ENCODE results near the gene ACADM. TPM values are rescaled to one million over a fixed set of nuclear protein-coding genes. Genes with fewer than 3 reads are reported as not detected.
"Not testable (repeated sequence)": the region's sequence is repeated elsewhere in the genome, so short reads cannot be mapped to it uniquely, and the experiment has no call there.

ACADM gene
- total RNA-seq = 10 to 100 TPM; 12.1 to 12.3 TPM
- 25.5 to 44.2 reads per million in 2 donors for total RNA-seq

DNA sequence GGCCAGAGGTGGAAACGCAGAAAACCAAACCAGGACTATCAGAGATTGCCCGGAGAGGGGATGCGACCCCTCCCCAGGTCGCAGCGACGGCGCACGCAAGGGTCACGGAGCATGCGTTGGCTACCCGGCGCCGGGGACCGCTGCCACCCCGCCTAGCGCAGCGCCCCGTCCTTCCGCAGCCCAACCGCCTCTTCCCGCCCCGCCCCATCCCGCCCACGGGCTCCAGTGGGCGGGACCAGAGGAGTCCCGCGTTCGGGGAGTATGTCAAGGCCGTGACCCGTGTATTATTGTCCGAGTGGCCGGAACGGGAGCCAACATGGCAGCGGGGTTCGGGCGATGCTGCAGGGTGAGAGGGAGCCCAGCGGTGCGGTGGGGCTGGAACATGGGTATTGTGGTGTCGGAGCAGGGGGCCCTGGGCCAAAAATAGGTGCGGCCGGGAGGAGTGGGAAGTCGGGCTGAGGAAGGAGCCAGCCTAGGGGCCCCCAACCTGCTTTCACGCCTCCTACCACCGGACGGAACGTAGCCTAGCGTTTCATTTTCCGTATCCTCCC is at the start of gene ACADM:
ACADM (plus strand) TSS at position 238 of the 551 bp plus-strand sequence; CDS start at position 317, 79 bp downstream.
- Mint-ChIP-seq H3K4me1 (peaks cover 20% of the 10 kb centered on the region), H3K27ac (peak within 1 kb of the TSS; percentile 85), H3K4me3 (peak within 1 kb of the TSS; percentile 99), H3K27me3 (no peaks in the 10 kb centered on the region), H3K36me3 (ENCODE audit: low read depth) (no peaks in the 10 kb centered on the region)
- H3K9me3 ChIP-seq (ENCODE audit: control insufficient read depth, low read length, poor library complexity, severe bottlenecking) = no peaks in the 10 kb centered on the region
- ATAC-seq (peak; percentile 96), DNase-seq (peak; percentile 66 to 75 (median 72))

DNA sequence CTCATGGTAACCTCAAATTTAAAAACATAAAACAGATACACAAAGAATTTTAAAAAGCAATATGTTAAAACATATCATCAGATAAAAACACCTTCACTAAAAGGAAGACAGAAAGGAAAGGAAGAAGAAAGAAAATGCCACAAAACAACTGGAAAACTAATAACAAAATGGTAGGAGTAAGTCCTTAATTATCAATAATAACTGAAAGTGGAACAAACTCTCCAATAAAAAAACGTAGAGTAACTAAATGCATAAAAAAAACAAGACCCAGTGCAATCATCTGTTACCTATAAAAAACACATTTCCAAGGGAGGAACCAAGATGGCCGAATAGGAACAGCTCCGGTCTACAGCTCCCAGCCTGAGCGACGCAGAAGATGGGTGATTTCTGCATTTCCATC is 47.1 kb upstream of the ACADM start:
- H3K27ac Mint-ChIP-seq = no peak overlapping the region
- H3K4me1 Mint-ChIP-seq = no peaks in the 10 kb centered on the region
- peaks cover 4% of the 10 kb centered on the region for H3K36me3 Mint-ChIP-seq (ENCODE audit: low read depth)
- peaks cover 8% of the 10 kb centered on the region for H3K27me3 Mint-ChIP-seq
- ATAC-seq (no peak), DNase-seq (no peak)
- no peak overlapping the region for H3K4me3 Mint-ChIP-seq
- H3K9me3 ChIP-seq (ENCODE audit: control insufficient read depth, low read length, poor library complexity, severe bottlenecking) = no peaks in the 10 kb centered on the region

DNA sequence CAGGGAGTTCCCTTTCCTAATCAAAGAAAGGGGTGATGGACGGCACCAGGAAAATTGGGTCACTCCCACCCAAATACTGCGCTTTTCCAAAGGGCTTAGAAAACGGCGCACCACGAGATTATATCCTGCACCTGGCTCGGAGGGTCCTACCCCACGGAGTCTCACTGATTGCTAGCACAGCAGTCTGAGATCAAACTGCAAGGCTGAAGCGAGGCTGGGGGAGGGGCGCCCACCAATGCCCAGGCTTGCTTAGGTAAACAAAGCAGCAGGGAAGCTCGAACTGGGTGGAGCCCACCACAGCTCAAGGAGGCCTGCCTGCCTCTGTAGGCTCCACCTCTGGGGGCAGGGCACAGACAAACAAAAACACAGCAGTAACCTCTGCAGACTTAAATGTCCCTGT is 46.5 kb upstream of the ACADM start:
- not testable (repeated sequence) for H3K4me1 Mint-ChIP-seq; H3K27ac Mint-ChIP-seq; DNase-seq; H3K27me3 Mint-ChIP-seq; H3K4me3 Mint-ChIP-seq; H3K9me3 ChIP-seq (ENCODE audit: control insufficient read depth, low read length, poor library complexity, severe bottlenecking); ATAC-seq; H3K36me3 Mint-ChIP-seq (ENCODE audit: low read depth)

DNA sequence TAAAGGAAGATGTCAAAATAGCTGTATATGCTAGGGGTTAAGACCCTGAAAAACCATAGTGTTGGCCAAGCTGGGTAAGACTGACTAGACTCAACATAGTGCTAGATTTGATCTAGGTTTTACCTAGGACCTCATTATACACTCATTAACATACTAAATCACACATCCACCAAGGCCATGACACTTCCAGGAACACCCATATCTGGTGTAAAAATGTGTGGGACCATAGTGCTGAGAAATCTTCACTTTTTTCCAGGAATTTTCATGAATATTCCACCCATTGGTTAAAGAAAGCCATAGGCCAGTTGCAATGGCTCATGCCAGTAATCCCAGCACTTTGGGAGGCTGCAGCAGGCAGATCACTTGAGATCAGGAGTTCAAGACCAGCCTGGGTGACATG is 34.0 kb upstream of the ACADM start:
- H3K9me3 ChIP-seq (ENCODE audit: control insufficient read depth, low read length, poor library complexity, severe bottlenecking) = no peaks in the 10 kb centered on the region
- Mint-ChIP-seq H3K27me3 (no peaks in the 10 kb centered on the region), H3K4me3 (no peak overlapping the region), H3K4me1 (no peaks in the 10 kb centered on the region), H3K36me3 (ENCODE audit: low read depth) (no peaks in the 10 kb centered on the region), H3K27ac (no peak overlapping the region)
- DNase-seq = no peak
- ATAC-seq = no peak

DNA sequence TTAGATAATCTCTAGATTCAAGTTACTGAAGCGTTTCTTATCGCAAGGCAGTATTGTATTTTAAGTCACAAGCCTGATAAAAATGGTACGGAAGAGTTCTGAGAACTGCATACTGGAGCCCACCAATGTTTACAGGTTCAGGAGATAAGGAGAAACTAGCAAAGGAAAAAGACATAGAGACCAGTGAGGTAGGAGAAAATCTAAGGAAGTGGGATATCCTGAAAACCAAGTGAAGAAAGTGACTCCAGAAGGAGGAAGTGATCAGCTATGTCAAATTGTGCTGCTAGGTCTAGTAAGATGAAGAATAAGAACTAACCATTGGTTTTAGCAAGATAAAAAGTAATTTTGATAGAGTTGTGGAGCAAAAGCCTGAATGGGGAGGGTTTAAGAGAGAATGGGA is 31.0 kb upstream of the ACADM start:
- Mint-ChIP-seq H3K36me3 (ENCODE audit: low read depth) (no peaks in the 10 kb centered on the region), H3K4me3 (no peak overlapping the region), H3K27ac (no peak overlapping the region), H3K27me3 (peaks cover 4% of the 10 kb centered on the region), H3K4me1 (no peaks in the 10 kb centered on the region)
- no peaks in the 10 kb centered on the region for H3K9me3 ChIP-seq (ENCODE audit: control insufficient read depth, low read length, poor library complexity, severe bottlenecking)
- ATAC-seq (no peak), DNase-seq (no peak)

DNA sequence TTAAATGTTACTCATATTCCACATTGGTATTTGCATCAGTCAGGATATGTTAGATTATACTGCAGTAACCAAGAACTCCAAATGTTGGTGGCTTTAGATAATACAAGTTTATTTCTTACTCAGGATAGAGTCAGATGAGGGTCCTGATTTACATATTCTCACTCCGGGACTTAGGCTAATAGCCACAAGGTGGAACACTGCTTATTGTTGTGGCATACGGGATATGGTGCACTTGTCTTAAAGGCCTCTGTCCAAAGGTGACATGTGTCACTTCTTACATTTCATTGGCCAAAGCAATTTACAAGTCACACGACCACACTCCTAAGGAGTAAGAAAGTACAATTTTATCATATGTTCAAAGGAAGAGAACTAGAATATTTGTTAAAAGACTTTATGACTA is 28.5 kb upstream of the ACADM start:
- H3K27me3 Mint-ChIP-seq = peaks cover 4% of the 10 kb centered on the region
- no peak overlapping the region for H3K27ac Mint-ChIP-seq
- peaks cover 4% of the 10 kb centered on the region for H3K36me3 Mint-ChIP-seq (ENCODE audit: low read depth)
- no peak for DNase-seq
- no peak overlapping the region for H3K4me3 Mint-ChIP-seq
- no peaks in the 10 kb centered on the region for H3K9me3 ChIP-seq (ENCODE audit: control insufficient read depth, low read length, poor library complexity, severe bottlenecking)
- ATAC-seq = no peak
- no peaks in the 10 kb centered on the region for H3K4me1 Mint-ChIP-seq

DNA sequence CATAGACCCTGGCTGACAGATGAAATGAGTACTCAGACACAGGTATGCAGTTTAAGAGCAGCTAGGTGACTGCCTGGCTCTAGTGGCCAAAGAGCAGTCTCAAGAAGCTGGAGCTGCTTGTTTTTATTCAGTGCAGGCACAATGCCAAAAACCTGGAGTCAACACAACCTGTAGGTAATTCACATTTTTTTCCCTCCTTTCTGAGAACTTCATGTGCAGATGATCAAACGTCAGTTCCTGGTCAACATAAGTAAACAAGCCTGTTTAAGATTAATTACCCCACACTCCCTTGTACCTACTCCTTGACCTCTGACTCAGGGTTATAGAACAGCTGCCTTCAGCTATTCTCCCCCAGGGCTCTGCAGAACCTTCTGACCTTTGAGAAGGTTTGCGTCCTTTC is 17.3 kb upstream of the ACADM start:
- H3K4me1 Mint-ChIP-seq = no peaks in the 10 kb centered on the region
- DNase-seq = no peak

DNA sequence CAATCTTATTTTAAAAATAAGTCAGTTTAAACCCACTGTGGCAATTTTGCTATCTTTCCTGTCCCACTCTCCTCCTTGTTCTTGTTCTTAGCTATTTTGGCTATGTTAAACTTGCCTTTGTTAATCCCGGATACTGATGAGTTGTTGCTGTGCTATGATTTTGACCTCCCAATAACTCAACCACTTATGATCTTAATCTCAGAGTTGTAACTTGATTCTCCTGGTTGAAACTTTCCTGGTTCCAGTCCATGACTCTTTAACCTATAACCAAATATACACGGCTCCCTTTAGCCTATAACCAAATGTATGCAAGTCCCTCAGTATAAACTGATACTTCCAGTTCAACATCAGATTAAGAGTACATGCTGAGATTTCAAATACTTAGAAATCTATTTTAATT is 15.6 kb upstream of the ACADM start:
- no peaks in the 10 kb centered on the region for H3K9me3 ChIP-seq (ENCODE audit: control insufficient read depth, low read length, poor library complexity, severe bottlenecking)
- Mint-ChIP-seq H3K4me1 (no peaks in the 10 kb centered on the region), H3K27ac (no peak overlapping the region), H3K4me3 (no peak overlapping the region), H3K36me3 (ENCODE audit: low read depth) (peaks cover 6% of the 10 kb centered on the region), H3K27me3 (peaks cover 38% of the 10 kb centered on the region)
- no peak for DNase-seq
- ATAC-seq = no peak

More for the DNA sequence above, 17.3 kb upstream of the ACADM start:
- Mint-ChIP-seq H3K27ac (no peak overlapping the region), H3K36me3 (ENCODE audit: low read depth) (peaks cover 6% of the 10 kb centered on the region), H3K4me3 (no peak overlapping the region), H3K27me3 (peaks cover 34% of the 10 kb centered on the region)
- no peak for ATAC-seq
- no peaks in the 10 kb centered on the region for H3K9me3 ChIP-seq (ENCODE audit: control insufficient read depth, low read length, poor library complexity, severe bottlenecking)

DNA sequence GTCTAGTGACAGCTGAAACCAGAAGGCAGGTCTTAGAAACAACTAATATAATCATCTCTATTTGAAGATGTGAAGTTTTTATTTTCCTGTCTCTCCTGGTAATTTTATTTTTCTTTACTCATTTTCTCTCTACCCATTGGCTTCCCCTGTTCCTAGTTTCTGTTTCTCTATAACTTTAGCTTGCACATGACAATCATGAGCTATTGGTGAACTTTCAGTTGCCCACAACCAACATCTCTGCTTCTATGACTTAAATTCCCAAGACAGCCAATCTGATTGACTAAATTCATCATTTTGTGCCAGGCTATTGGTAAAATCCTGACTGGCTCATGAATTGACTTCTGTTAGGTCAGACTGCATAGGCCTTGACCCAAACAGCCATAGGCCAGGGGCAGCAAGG is 13.7 kb upstream of the ACADM start:
- no peak overlapping the region for H3K27ac Mint-ChIP-seq
- H3K9me3 ChIP-seq (ENCODE audit: control insufficient read depth, low read length, poor library complexity, severe bottlenecking) = no peaks in the 10 kb centered on the region
- peaks cover 6% of the 10 kb centered on the region for H3K36me3 Mint-ChIP-seq (ENCODE audit: low read depth)
- no peak for DNase-seq
- peaks cover 55% of the 10 kb centered on the region for H3K27me3 Mint-ChIP-seq
- ATAC-seq = no peak
- no peak overlapping the region for H3K4me3 Mint-ChIP-seq
- no peaks in the 10 kb centered on the region for H3K4me1 Mint-ChIP-seq

DNA sequence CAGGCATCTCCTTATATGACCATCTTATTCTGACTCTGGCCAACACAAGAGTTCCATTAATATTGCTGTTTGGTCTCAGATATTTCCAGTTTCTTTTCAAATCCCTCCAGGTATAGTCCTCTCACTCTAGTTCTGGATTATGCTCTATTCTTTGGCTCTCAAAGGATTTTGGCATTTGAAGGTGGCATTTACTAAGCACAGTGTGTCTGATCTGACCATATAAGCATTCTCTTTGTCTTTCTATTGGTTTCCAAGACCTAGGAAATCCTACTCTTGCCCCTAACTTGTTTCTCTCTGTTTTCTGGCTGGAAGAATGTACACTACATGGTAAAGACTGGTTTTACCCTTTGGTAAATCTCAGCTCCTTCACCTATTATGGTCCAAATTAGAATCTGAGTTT is 12.7 kb upstream of the ACADM start:
- no peaks in the 10 kb centered on the region for H3K9me3 ChIP-seq (ENCODE audit: control insufficient read depth, low read length, poor library complexity, severe bottlenecking)
- Mint-ChIP-seq H3K4me1 (no peaks in the 10 kb centered on the region), H3K27ac (no peak overlapping the region), H3K27me3 (peaks cover 50% of the 10 kb centered on the region), H3K4me3 (no peak overlapping the region), H3K36me3 (ENCODE audit: low read depth) (peaks cover 3% of the 10 kb centered on the region)
- ATAC-seq (no peak), DNase-seq (no peak)

DNA sequence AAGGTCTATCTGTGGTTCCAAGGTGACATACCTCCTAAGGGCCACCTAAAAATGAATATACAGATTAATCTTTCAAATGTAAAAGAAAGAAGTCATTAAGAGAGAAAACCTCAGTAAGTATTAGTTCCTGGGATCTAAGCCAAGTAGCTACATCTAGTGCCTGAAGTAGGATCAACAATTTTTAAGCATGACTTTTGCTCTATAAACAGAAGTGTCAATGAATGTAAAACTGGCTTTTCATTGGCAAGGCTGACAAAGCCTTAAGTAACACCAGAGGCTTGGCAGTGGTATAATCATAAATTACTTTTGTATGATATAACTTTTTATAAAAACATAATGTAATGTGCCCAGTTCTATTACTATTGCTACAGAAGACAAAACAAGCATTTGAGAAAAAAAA is 12.2 kb upstream of the ACADM start:
- Mint-ChIP-seq H3K27ac (no peak overlapping the region), H3K4me1 (no peaks in the 10 kb centered on the region), H3K36me3 (ENCODE audit: low read depth) (peaks cover 3% of the 10 kb centered on the region), H3K27me3 (peaks cover 50% of the 10 kb centered on the region), H3K4me3 (no peak overlapping the region)
- ATAC-seq (no peak), DNase-seq (no peak)
- H3K9me3 ChIP-seq (ENCODE audit: control insufficient read depth, low read length, poor library complexity, severe bottlenecking) = no peaks in the 10 kb centered on the region

DNA sequence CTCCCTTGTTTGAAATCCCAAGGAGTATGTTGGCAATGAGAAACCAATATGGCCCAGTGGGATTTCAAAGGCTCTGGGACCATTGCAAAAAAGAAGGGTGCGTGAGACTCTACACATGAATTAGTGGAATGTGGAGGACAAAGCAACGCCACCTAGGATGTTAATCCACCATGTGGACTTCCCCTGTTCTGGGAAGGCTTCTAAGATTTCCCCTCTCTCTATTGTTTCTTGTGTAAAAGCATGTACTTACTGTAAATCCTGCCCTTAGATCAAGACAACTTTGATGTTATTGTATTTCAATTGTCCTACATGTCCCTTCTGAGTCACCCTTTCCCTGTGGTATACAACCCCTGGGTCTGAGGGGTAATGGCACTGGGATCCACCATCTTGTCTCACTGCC is 4.7 kb upstream of the ACADM start:
- Mint-ChIP-seq H3K36me3 (ENCODE audit: low read depth) (no peaks in the 10 kb centered on the region), H3K4me3 (no peak overlapping the region), H3K27ac (no peak overlapping the region), H3K27me3 (peaks cover 8% of the 10 kb centered on the region), H3K4me1 (peaks cover 5% of the 10 kb centered on the region)
- ATAC-seq (no peak), DNase-seq (no peak)
- no peaks in the 10 kb centered on the region for H3K9me3 ChIP-seq (ENCODE audit: control insufficient read depth, low read length, poor library complexity, severe bottlenecking)

DNA sequence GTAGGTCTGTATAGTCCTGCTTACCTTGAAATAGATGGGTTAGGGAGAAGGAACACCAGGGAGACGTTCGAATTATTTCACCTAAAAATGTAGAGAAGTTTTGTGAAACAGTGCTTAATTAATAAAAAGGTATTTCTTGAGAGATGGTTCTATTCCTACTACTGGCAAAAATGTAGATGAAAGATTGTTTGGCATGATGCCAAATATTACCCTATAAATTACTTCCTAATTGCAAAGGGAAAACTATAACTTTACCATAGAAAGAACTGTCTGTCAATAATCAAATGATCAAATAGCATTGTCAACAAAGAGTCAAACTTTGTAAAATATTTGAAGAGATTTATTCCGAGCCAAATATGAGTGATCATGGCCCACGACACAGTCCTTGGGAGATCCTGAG is 4.2 kb upstream of the ACADM start:
- peaks cover 3% of the 10 kb centered on the region for H3K27me3 Mint-ChIP-seq
- no peaks in the 10 kb centered on the region for H3K9me3 ChIP-seq (ENCODE audit: control insufficient read depth, low read length, poor library complexity, severe bottlenecking)
- no peak for DNase-seq
- no peaks in the 10 kb centered on the region for H3K36me3 Mint-ChIP-seq (ENCODE audit: low read depth)
- H3K4me3 Mint-ChIP-seq = no peak overlapping the region
- H3K27ac Mint-ChIP-seq = no peak overlapping the region
- peaks cover 6% of the 10 kb centered on the region for H3K4me1 Mint-ChIP-seq
- no peak for ATAC-seq

DNA sequence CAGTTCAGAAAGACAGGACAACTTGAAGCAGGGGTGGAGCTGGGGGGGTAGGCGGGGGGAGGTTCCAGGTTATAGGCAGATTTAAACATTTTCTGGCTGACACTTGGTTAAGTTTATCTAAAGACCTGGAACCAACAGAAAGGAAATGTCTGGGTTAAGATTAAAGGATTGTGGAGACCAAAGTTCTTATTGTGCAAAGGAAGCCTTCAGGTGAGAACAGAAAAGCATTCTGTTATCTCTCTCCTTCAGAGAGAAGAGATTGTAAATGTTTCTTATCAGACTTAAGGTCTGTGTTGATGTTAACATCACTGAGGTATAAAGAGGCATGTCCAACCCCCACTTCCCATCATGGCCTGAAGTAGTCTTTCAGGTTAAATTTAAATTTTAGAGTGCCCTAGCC is 3.7 kb upstream of the ACADM start:
- no peaks in the 10 kb centered on the region for H3K36me3 Mint-ChIP-seq (ENCODE audit: low read depth)
- no peak for ATAC-seq
- no peaks in the 10 kb centered on the region for H3K9me3 ChIP-seq (ENCODE audit: control insufficient read depth, low read length, poor library complexity, severe bottlenecking)
- H3K4me3 Mint-ChIP-seq = no peak overlapping the region
- H3K27me3 Mint-ChIP-seq = no peaks in the 10 kb centered on the region
- no peak overlapping the region for H3K27ac Mint-ChIP-seq
- peaks cover 9% of the 10 kb centered on the region for H3K4me1 Mint-ChIP-seq
- DNase-seq = no peak

Data from T-helper 17 cell (primary cell).